Stimulated activated CD4-positive, alpha-beta T cell treated with anti-CD3 and anti-CD28 coated beads, Interleukin-2, amount 100 ng/mL, for 48 hours (primary cell): ENCODE measurements around the gene NOB1.
"Not testable (repeated sequence)": the region's sequence is repeated elsewhere in the genome, so short reads cannot be mapped to it uniquely, and the experiment has no call there.

Experiments
- DNase-seq, 2 donors: peaks; one replicate each; pipeline ENCODE4 v3.0.0-alpha.2; 2020

NOB1 gene

GRCh38 chr16:69757375-69757774 lies 2.6 kb upstream of the NOB1 start:
- DNase-seq, result not testable (repeated sequence)

- no peak for DNase-seq
Measured at GRCh38 chr16:69756705-69757104, 2.0 kb upstream of the NOB1 start.

- no peak for DNase-seq
Measured at GRCh38 chr16:69754143-69754468, 620 bp downstream of the NOB1 start.

- DNase-seq, result no peak
Measured at GRCh38 chr16:69748694-69749345, 5.9 kb downstream of the NOB1 start.

- no peak for DNase-seq
Measured at GRCh38 chr16:69747115-69747514, 7.6 kb downstream of the NOB1 start.

- DNase-seq, result no peak
Measured at GRCh38 chr16:69745959-69746358, 8.8 kb downstream of the NOB1 start.

- no peak for DNase-seq
Measured at GRCh38 chr16:69745232-69745612, 9.5 kb downstream of the NOB1 start.

GRCh38 chr16:69744363-69745231 lies 10.1 kb downstream of the NOB1 start:
- no peak for DNase-seq

GRCh38 chr16:69741951-69742904 lies 12.5 kb downstream of the NOB1 start:
- no peak for DNase-seq

- DNase-seq, result no peak
Measured at GRCh38 chr16:69741519-69741918, 13.2 kb downstream of the NOB1 start.

GRCh38 chr16:69732101-69732500 lies 22.6 kb downstream of the NOB1 start:
- no peak for DNase-seq

GRCh38 chr16:69731280-69731679 lies 23.4 kb downstream of the NOB1 start:
- DNase-seq, result not testable (repeated sequence)

GRCh38 chr16:69729030-69729429 lies 25.7 kb downstream of the NOB1 start:
- DNase-seq, result not testable (repeated sequence)

GRCh38 chr16:69727916-69728270 lies 26.8 kb downstream of the NOB1 start:
- no peak for DNase-seq

- peak; percentile 85 to 87 for DNase-seq
Measured at GRCh38 chr16:69726313-69727060, 28.2 kb downstream of the NOB1 start, which contains the start of gene NQO1. TSS of gene NQO1 (minus strand) at chr16:69726560. CDS start at chr16:69726439, 121 bp downstream.

- DNase-seq, result no peak
Measured at GRCh38 chr16:69725480-69726312, 29.0 kb downstream of the NOB1 start.

GRCh38 chr16:69724981-69725479 lies 29.7 kb downstream of the NOB1 start:
- DNase-seq, result no peak

- DNase-seq, result no peak
Measured at GRCh38 chr16:69724414-69724873, 30.3 kb downstream of the NOB1 start.

- no peak for DNase-seq
Measured at GRCh38 chr16:69721441-69721957, 33.2 kb downstream of the NOB1 start.

GRCh38 chr16:69720822-69721430 lies 33.8 kb downstream of the NOB1 start:
- no peak for DNase-seq
